SH-SY5Y (cell line): ENCODE results near the gene KCNAB1.
A peak's percentile ranks its signal among the peaks of the same experiment; 100 is the strongest.

ENCODE experiments used
- GATA2 ChIP-seq: IDR thresholded peaks from 2 replicates; pipeline ENCODE4 v1.6.1; 2011; ENCODE audit warnings: mild to moderate bottlenecking, low read depth, low read length
- GATA3 ChIP-seq: IDR thresholded peaks from 2 replicates; pipeline ENCODE4 v1.6.1; 2011; ENCODE audit warnings: low read depth, mild to moderate bottlenecking, low read length, moderate library complexity

Gene KCNAB1

DNA sequence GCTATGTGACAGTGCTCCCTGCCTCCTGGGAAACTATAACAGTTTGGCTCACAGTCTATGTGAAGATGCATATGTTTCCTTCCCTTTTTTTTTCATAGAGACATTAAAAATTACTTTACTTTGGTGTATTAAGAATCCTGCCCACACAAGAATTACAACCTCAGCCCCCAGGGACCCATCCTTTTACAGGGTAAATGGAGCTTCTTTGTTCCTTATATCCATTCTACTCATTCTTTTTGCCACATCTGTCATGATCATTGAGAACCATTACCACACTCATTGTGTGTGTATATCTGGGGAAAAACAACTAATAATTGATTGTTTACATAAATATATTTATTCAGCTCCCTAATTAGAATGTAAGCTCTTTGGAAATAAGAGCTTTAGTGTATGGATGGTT, 277.2 kb downstream of the KCNAB1 start:
- TF ChIP-seq GATA2 (no peak), GATA3 (no peak)

- TF ChIP-seq GATA3 (peak; percentile 72; the same call in 1 of the 2 replicates), GATA2 (peak; percentile 67; the same call in 1 of the 2 replicates)
Measured at GRCh38 chr3:156400062-156400461, 279.7 kb downstream of the KCNAB1 start.

DNA sequence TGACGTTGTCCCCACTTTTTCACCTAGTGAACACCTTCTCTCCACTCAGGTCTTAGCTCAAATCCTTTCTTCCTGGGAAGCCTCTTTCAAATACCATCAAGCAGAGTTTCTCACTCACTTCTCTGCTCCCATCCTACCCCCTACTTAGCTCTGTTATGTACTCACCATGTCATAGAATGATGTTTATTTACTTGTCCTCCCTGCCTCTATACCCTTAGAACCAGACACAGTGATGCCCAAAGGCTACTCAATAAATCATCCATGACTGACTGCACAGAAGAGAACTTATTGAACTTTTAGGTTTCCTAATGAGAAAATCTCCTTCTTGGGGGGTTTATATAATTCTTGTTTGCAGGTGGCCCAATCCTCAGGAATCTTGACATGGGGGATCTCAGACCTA, 280.4 kb downstream of the KCNAB1 start:
- no peak for TF ChIP-seq GATA2
- no peak for TF ChIP-seq GATA3

- TF ChIP-seq GATA2 (no peak), GATA3 (no peak)
Measured at GRCh38 chr3:156404217-156404616, 283.8 kb downstream of the KCNAB1 start.

DNA sequence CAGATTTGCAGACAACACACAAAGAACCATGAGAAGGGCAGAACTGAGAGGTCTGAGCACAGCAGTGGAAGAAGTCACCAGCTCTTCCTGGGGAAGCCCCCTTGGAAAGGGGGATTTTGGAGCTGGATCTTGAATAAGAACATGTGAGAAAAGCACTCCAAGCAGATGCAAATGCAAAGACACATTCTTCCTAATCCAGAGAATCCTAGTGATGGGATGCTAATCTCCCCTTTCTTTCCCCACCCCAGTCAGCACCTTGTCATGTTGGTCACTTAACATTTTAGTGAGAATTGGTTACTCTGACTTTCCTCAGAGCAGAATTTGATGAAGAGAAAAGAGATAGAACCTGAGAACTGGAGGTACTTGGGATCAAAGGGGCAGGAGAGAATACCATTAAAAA, 286.0 kb downstream of the KCNAB1 start:
- TF ChIP-seq GATA3 (no peak), GATA2 (no peak)

GRCh38 chr3:156407617-156408225, 287.3 kb downstream of the KCNAB1 start:
- TF ChIP-seq GATA2 (peak; percentile 62), GATA3 (peak; percentile 29; the same call in 1 of the 2 replicates)

GRCh38 chr3:156409694-156410093, 289.3 kb downstream of the KCNAB1 start:
- TF ChIP-seq GATA2 = no peak

GRCh38 chr3:156412600-156412999, 292.2 kb downstream of the KCNAB1 start:
- TF ChIP-seq GATA2 (no peak), GATA3 (no peak)

- TF ChIP-seq GATA3 (no peak), GATA2 (no peak)
Measured at GRCh38 chr3:156413293-156413892, 293.0 kb downstream of the KCNAB1 start.

GRCh38 chr3:156416846-156417558, 296.6 kb downstream of the KCNAB1 start:
- TF ChIP-seq GATA2 (no peak), GATA3 (no peak)

DNA sequence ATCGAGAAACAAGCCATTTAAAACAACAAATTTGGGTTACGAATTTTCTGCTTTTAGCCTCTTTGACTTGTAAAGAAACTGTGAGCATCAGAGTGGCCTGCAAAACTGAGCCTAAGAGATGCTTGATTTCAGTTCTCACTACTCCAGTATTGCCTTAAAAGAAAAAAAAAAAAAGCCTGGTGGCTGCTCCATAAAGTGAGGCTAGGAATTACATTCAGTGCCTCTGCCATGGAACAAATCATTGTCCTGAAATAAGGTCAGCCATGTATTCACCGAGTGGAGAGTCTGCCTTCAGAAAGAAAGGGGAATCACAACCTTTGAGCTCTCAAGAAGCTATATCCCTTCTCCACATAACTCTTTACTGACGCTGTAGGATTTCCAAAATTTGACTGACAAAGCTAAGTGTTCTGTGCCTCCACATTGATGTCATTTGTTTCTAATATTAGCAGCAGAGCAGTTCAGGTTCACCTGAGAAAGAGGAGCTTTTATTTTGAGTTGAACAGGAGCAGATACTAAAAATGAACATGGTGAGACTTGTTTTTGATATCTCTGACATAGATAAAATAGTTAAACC, 297.3 kb downstream of the KCNAB1 start:
- TF ChIP-seq GATA3 (no peak), GATA2 (no peak)

DNA sequence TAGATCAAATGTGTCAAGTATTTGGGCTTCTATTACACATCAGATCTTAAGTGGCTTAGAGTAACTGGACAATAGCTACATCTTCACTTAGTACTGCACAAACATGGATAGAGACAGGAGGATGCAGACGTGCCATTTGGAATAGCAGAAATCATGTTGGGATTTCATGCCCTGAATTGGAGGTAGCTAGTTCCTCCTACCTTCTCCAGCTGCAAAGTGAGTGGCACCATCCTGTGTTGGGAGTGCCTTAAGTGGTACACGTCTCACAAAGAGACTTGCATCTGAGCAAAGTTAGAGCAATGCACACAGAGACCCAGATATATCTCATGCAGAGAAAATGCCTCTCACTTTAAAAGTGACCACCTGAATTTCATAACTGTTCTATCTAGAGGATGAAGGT, 298.1 kb downstream of the KCNAB1 start:
- no peak for TF ChIP-seq GATA3
- TF ChIP-seq GATA2 = no peak

DNA sequence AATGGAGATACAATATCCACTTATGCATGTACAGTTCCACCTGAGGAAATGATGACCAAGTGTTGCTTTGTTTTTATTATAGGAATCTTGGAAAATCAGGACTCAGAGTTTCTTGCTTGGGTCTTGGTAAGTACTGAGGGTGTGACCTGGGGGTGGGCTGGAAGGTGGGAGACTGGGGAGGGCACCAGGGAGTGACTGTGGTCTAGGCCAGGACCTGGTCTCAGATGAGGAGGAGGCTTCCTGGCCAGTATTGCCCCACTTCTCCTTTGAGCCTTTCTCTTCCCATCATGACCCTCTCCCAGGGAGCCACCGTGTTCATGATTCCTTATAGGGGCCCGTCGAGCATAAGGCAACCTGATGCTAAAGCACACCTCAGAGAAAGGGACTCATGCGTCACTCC, 301.2 kb downstream of the KCNAB1 start:
- TF ChIP-seq GATA2 = no peak
- TF ChIP-seq GATA3 = no peak

GRCh38 chr3:156424758-156425157, 304.4 kb downstream of the KCNAB1 start:
- TF ChIP-seq GATA2 (no peak), GATA3 (no peak)

- TF ChIP-seq GATA2 = no peak
- TF ChIP-seq GATA3 = no peak
Measured at GRCh38 chr3:156425651-156426050, 305.3 kb downstream of the KCNAB1 start.
